HepG2 (cell line): ENCODE results near the gene NKX6-1.

Experiments
- BRF2 ChIP-seq: sonication (generic); formaldehyde crosslinking; IDR thresholded peaks from 2 replicates; pipeline ENCODE4 v1.8.1; 2022; ENCODE audit warnings: mild to moderate bottlenecking, missing genetic modification reagents
- EP300 ChIP-seq, 3 experiments: sonication (generic) in 1 of 3; formaldehyde crosslinking in 1 of 3; IDR thresholded peaks; 2 replicates each; pipeline versions ENCODE4 v1.5.1 to v1.6.1; 2011 to 2020; ENCODE audit warnings: low read depth in 2 of 3, low read length in 2 of 3, borderline replicate concordance in 1 of 3, improper control_type of control experiment in 1 of 3, mild to moderate bottlenecking in 1 of 3, missing genetic modification reagents in 1 of 3, moderate library complexity in 1 of 3
- NR1H2 ChIP-seq: sonication (generic); formaldehyde crosslinking; IDR thresholded peaks from 2 replicates; pipeline ENCODE4 v1.8.1; 2022; ENCODE audit warnings: low read depth, missing genetic modification reagents, borderline replicate concordance
- PBX3 ChIP-seq: sonication (generic); formaldehyde crosslinking; IDR thresholded peaks from 2 replicates; pipeline ENCODE4 v1.8.1; 2023; ENCODE audit warnings: missing genetic modification reagents, inconsistent platforms, borderline replicate concordance
- POLR2A ChIP-seq, 2 experiments: IDR thresholded peaks; 2 replicates each; pipeline ENCODE4 v1.6.1; 2011; ENCODE audit warnings: low read depth in 2 of 2, low read length in 2 of 2, mild to moderate bottlenecking in 1 of 2, moderate library complexity in 1 of 2; ENCODE audit not compliant: insufficient read depth in 1 of 2
- RAD51 ChIP-seq: fragments of 450-650 bp; IDR thresholded peaks from 2 replicates; pipeline ENCODE4 v1.6.1; 2016; ENCODE audit warnings: borderline replicate concordance
- TBL1XR1 ChIP-seq: fragments of 150-350 bp; IDR thresholded peaks from 2 replicates; pipeline ENCODE4 v1.6.1; 2014; ENCODE audit warnings: borderline replicate concordance, low read length; ENCODE audit not compliant: partially characterized antibody
- THAP7 ChIP-seq: sonication (generic); formaldehyde crosslinking; IDR thresholded peaks from 2 replicates; pipeline ENCODE4 v1.8.1; 2023; ENCODE audit warnings: mild to moderate bottlenecking, missing genetic modification reagents
- ZBTB7A ChIP-seq: sonication (generic); formaldehyde crosslinking; IDR thresholded peaks from 2 replicates; pipeline ENCODE4 v1.8.0; 2022; ENCODE audit warnings: mild to moderate bottlenecking, missing genetic modification reagents
- ZNF513 ChIP-seq: sonication (generic); formaldehyde crosslinking; conservative IDR thresholded peaks from 2 replicates; pipeline ENCODE4 v1.5.0; 2020; ENCODE audit warnings: missing genetic modification reagents

- TF ChIP-seq THAP7 (no peak), TBL1XR1 (no peak), EP300 (IDR thresholded peaks at IDR 0.05; ENCODE audit: low read depth in 2 of 2, low read length in 2 of 2) (no peak), EP300 (CRISPR knock-in tag; IDR thresholded peaks at IDR 0.05; ENCODE audit: borderline replicate concordance) (no peak), NR1H2 (CRISPR knock-in tag) (no peak), RAD51 (no peak), BRF2 (CRISPR knock-in tag) (no peak), ZBTB7A (CRISPR knock-in tag) (no peak), POLR2A (IDR thresholded peaks at IDR 0.05; ENCODE audit: insufficient read depth in 1 of 2, low read depth in 2 of 2, low read length in 2 of 2) (no peak), PBX3 (CRISPR knock-in tag) (no peak), ZNF513 (CRISPR knock-in tag) (no peak)
Observed at GRCh38 chr4:84547211-84547610, 48.1 kb upstream of the NKX6-1 start.
